ENCODE measurements around the gene CIAO1. TPM values are rescaled to one million over a fixed set of nuclear protein-coding genes. Genes with fewer than 3 reads are reported as not detected.
A peak's percentile ranks its signal among the peaks of the same experiment; 100 is the strongest.

Gene CIAO1
- total RNA-seq, 2 experiments from 2014 or later = 64.4 to 67.4 TPM

GRCh38 chr2:96301865-96302264 is 35.8 kb downstream of the CIAO1 start:
- H3K27ac Mint-ChIP-seq = peak overlapping the region; percentile 53
- H3K36me3 Mint-ChIP-seq (ENCODE audit: low read depth) = peaks cover 88% of the 10 kb centered on the region
- CTCF ChIA-PET = interaction anchor here (0.6 to 1.3 kb wide), 3 partner anchors 20 to 39 kb away, joined by 4 read pairs; no protein-coding TSS in a partner anchor
- no peak overlapping the region for H3K4me3 Mint-ChIP-seq
- no peak for DNase-seq
- H3K9me3 Mint-ChIP-seq = no peaks in the 10 kb centered on the region
- POLR2A ChIA-PET = interaction anchor here (1.2 to 2.8 kb wide), 5 partner anchors 11 to 34 kb away, joined by 3 to 13 read pairs (median 7); partner anchors contain the start of genes ITPRIPL1 and NCAPH
- no peaks in the 10 kb centered on the region for H3K27me3 Mint-ChIP-seq
- H3K4me1 Mint-ChIP-seq = peaks cover 55% of the 10 kb centered on the region

- no peak for DNase-seq
- CTCF ChIA-PET = interaction anchor here (0.8 to 2.6 kb wide), 7 partner anchors 16 to 250 kb away, joined by 3 to 14 read pairs (median 4); partner anchors contain the start of gene ITPRIPL1
- Mint-ChIP-seq H3K36me3 (ENCODE audit: low read depth) (peaks cover 61% of the 10 kb centered on the region), H3K9me3 (no peaks in the 10 kb centered on the region), H3K4me3 (peak overlapping the region; percentile 100), H3K27ac (peak overlapping the region; percentile 98), H3K4me1 (peaks cover 66% of the 10 kb centered on the region), H3K27me3 (no peaks in the 10 kb centered on the region)
- POLR2A ChIA-PET = interaction anchor here (0.6 to 10.8 kb wide), 18 partner anchors 9 to 290 kb away, joined by 3 to 244 read pairs (median 5); partner anchors contain the start of genes ITPRIPL1 and NCAPH
Observed at GRCh38 chr2:96304606-96305005, 38.6 kb downstream of the CIAO1 start.

- peak; percentile 93 for DNase-seq
- ChIA-PET POLR2A (interaction anchor here (0.6 to 10.8 kb wide), 25 partner anchors 8 to 289 kb away, joined by 3 to 244 read pairs (median 5); partner anchors contain the start of genes ITPRIPL1 and NCAPH), CTCF (interaction anchor here (0.8 to 2.6 kb wide), 12 partner anchors 11 to 249 kb away, joined by 3 to 14 read pairs (median 4); partner anchors contain the start of gene ITPRIPL1)
- no peaks in the 10 kb centered on the region for H3K27me3 Mint-ChIP-seq
- H3K4me1 Mint-ChIP-seq = peaks cover 71% of the 10 kb centered on the region
- peak within 1 kb of the TSS; percentile 98 for H3K27ac Mint-ChIP-seq
- H3K36me3 Mint-ChIP-seq (ENCODE audit: low read depth) = peaks cover 56% of the 10 kb centered on the region
- peak within 1 kb of the TSS; percentile 100 for H3K4me3 Mint-ChIP-seq
- no peaks in the 10 kb centered on the region for H3K9me3 Mint-ChIP-seq
Observed at GRCh38 chr2:96305091-96305978, 39.3 kb downstream of the CIAO1 start, which contains the start of gene SNRNP200. Gene SNRNP200 (minus strand): TSS chr2:96305546. CDS start chr2:96305437, 109 bp downstream.

- POLR2A ChIA-PET = interaction anchor here (0.7 to 10.8 kb wide), 15 partner anchors 8 to 232 kb away, joined by 3 to 244 read pairs (median 6); partner anchors contain the start of genes ITPRIPL1 and NCAPH
Observed at GRCh38 chr2:96305979-96306308, 39.9 kb downstream of the CIAO1 start.

GRCh38 chr2:96306370-96306769 is 40.3 kb downstream of the CIAO1 start:
- Mint-ChIP-seq H3K4me1 (peaks cover 65% of the 10 kb centered on the region), H3K36me3 (ENCODE audit: low read depth) (peaks cover 49% of the 10 kb centered on the region), H3K9me3 (no peaks in the 10 kb centered on the region), H3K27ac (peak overlapping the region; percentile 98), H3K4me3 (peak overlapping the region; percentile 100), H3K27me3 (no peaks in the 10 kb centered on the region)
- CTCF ChIA-PET = interaction anchor here (0.8 to 2.6 kb wide), 6 partner anchors 10 to 203 kb away, joined by 3 to 14 read pairs (median 4); no protein-coding TSS in a partner anchor
- DNase-seq = no peak
- POLR2A ChIA-PET = interaction anchor here (0.7 to 10.8 kb wide), 13 partner anchors 7 to 232 kb away, joined by 3 to 244 read pairs (median 9); partner anchors contain the start of genes ITPRIPL1 and NCAPH

More at GRCh38 chr2:96305979-96306308, 39.9 kb downstream of the CIAO1 start:
- peaks cover 53% of the 10 kb centered on the region for H3K36me3 Mint-ChIP-seq (ENCODE audit: low read depth)
- no peaks in the 10 kb centered on the region for H3K27me3 Mint-ChIP-seq
- peaks cover 69% of the 10 kb centered on the region for H3K4me1 Mint-ChIP-seq
- no peaks in the 10 kb centered on the region for H3K9me3 Mint-ChIP-seq
- H3K4me3 Mint-ChIP-seq = peak overlapping the region; percentile 100
- DNase-seq = no peak
- peak overlapping the region; percentile 98 for H3K27ac Mint-ChIP-seq
- CTCF ChIA-PET = interaction anchor here (0.8 to 2.6 kb wide), 7 partner anchors 10 to 203 kb away, joined by 3 to 14 read pairs (median 4); no protein-coding TSS in a partner anchor

DNA sequence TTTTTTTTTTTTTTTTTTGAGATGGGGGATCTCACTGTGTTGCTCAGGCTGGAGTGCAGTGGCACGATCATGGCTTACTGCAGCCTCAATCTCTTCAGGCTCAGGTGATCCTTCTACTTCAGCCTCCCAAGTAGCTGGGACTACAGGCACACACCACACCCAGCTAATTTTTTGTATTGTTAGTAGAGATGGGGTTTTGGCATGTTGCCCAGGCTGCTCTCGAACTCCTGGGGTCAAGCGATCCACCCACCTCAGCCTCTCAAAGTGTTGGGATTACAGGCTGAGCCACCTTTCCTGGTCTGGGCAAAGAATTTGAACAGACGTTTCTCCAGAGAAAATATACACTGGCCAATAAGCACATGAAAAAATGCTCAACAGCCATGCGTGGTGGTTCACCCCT is 42.2 kb downstream of the CIAO1 start:
- DNase-seq = no peak
- Mint-ChIP-seq H3K9me3 (no peaks in the 10 kb centered on the region), H3K4me1 (peaks cover 53% of the 10 kb centered on the region), H3K27ac (no peak overlapping the region), H3K36me3 (ENCODE audit: low read depth) (peaks cover 35% of the 10 kb centered on the region), H3K4me3 (no peak overlapping the region), H3K27me3 (no peaks in the 10 kb centered on the region)
- POLR2A ChIA-PET = interaction anchor here (10.8 kb wide), 1 partner anchor 15 kb away, joined by 244 read pairs; the partner anchor contains the start of gene ITPRIPL1
- CTCF ChIA-PET = interaction anchor here (1.4 kb wide), 1 partner anchor 10 kb away, joined by 7 read pairs; no protein-coding TSS in a partner anchor

- H3K27me3 Mint-ChIP-seq = no peaks in the 10 kb centered on the region
- no peak overlapping the region for H3K4me3 Mint-ChIP-seq
- H3K9me3 Mint-ChIP-seq = no peaks in the 10 kb centered on the region
- peaks cover 62% of the 10 kb centered on the region for H3K4me1 Mint-ChIP-seq
- H3K36me3 Mint-ChIP-seq (ENCODE audit: low read depth) = peaks cover 37% of the 10 kb centered on the region
- DNase-seq = no peak
- peak overlapping the region; percentile 93 for H3K27ac Mint-ChIP-seq
- ChIA-PET POLR2A (interaction anchor here (0.7 to 3.1 kb wide), 7 partner anchors 10 to 322 kb away, joined by 3 to 24 read pairs (median 8); partner anchors contain the start of genes ITPRIPL1, NCAPH and SNRNP200), CTCF (interaction anchor here (0.7 to 1.2 kb wide), 2 partner anchors 30 to 48 kb away, joined by 3 read pairs; no protein-coding TSS in a partner anchor)
Observed at GRCh38 chr2:96315005-96315399, 49.0 kb downstream of the CIAO1 start.

GRCh38 chr2:96315400-96316071 is 49.5 kb downstream of the CIAO1 start:
- Mint-ChIP-seq H3K4me1 (peaks cover 63% of the 10 kb centered on the region), H3K4me3 (peak overlapping the region; percentile 61)
- peak; percentile 61 for DNase-seq

GRCh38 chr2:96316999-96317398 is 51.0 kb downstream of the CIAO1 start:
- H3K27ac Mint-ChIP-seq = peak overlapping the region; percentile 93
- peaks cover 68% of the 10 kb centered on the region for H3K4me1 Mint-ChIP-seq
- no peaks in the 10 kb centered on the region for H3K9me3 Mint-ChIP-seq
- no peak overlapping the region for H3K4me3 Mint-ChIP-seq
- CTCF ChIA-PET = interaction anchor here (1.2 to 1.4 kb wide), 2 partner anchors 50 to 237 kb away, joined by 3 to 5 read pairs; no protein-coding TSS in a partner anchor
- DNase-seq = no peak
- no peaks in the 10 kb centered on the region for H3K27me3 Mint-ChIP-seq
- peaks cover 42% of the 10 kb centered on the region for H3K36me3 Mint-ChIP-seq (ENCODE audit: low read depth)
- POLR2A ChIA-PET = interaction anchor here (1.3 to 3.1 kb wide), 4 partner anchors 8 to 27 kb away, joined by 3 to 24 read pairs (median 12); partner anchors contain the start of genes ITPRIPL1 and NCAPH

More at GRCh38 chr2:96315400-96316071, 49.5 kb downstream of the CIAO1 start:
- Mint-ChIP-seq H3K27ac (peak overlapping the region; percentile 93), H3K36me3 (ENCODE audit: low read depth) (peaks cover 40% of the 10 kb centered on the region), H3K27me3 (no peaks in the 10 kb centered on the region), H3K9me3 (no peaks in the 10 kb centered on the region)
- ChIA-PET POLR2A (interaction anchor here (0.7 to 3.1 kb wide), 9 partner anchors 9 to 321 kb away, joined by 3 to 24 read pairs (median 8); partner anchors contain the start of genes ITPRIPL1, NCAPH, SNRNP200 and STARD7), CTCF (interaction anchor here (0.7 to 1.4 kb wide), 5 partner anchors 10 to 238 kb away, joined by 3 to 5 read pairs (median 3); no protein-coding TSS in a partner anchor)

- H3K4me3 Mint-ChIP-seq = peak overlapping the region; percentile 19
Observed at GRCh38 chr2:96317584-96317997, 51.6 kb downstream of the CIAO1 start.

DNA sequence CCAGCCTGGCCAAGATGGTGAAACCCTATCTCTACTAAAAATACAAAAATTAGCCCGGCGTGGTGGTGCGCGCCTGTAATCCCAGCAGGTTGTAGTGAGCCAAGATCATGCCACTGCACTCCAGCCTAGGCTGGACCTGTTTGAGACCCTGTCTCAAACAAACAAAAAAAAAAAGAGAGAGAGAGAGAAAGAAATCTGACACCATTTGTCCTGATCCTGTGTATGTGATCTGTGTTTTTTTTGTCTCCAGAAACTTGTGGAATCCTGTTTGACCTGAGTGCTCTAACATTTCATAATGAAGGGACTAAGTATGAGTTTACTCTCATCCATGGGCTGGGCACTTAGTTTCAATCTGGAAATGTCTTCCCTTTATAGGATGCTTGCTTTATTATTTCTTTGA is 52.7 kb downstream of the CIAO1 start:
- H3K9me3 Mint-ChIP-seq = no peaks in the 10 kb centered on the region
- peak overlapping the region; percentile 58 for H3K4me3 Mint-ChIP-seq
- H3K4me1 Mint-ChIP-seq = peaks cover 71% of the 10 kb centered on the region
- ChIA-PET POLR2A (interaction anchor here (10.4 to 11.7 kb wide), 2 partner anchors 10 to 20 kb away, joined by 244 to 422 read pairs; partner anchors contain the start of genes NCAPH and SNRNP200), CTCF (interaction anchor here (0.7 to 3.9 kb wide), 4 partner anchors 10 to 442 kb away, joined by 3 to 14 read pairs (median 5); partner anchors contain the start of gene SNRNP200)
- H3K27me3 Mint-ChIP-seq = no peaks in the 10 kb centered on the region
- no peak for DNase-seq
- peak overlapping the region; percentile 69 for H3K27ac Mint-ChIP-seq
- peaks cover 38% of the 10 kb centered on the region for H3K36me3 Mint-ChIP-seq (ENCODE audit: low read depth)

More at GRCh38 chr2:96317584-96317997, 51.6 kb downstream of the CIAO1 start:
- peaks cover 42% of the 10 kb centered on the region for H3K36me3 Mint-ChIP-seq (ENCODE audit: low read depth)
- no peaks in the 10 kb centered on the region for H3K9me3 Mint-ChIP-seq
- ChIA-PET POLR2A (interaction anchor here (1.3 to 11.7 kb wide), 6 partner anchors 8 to 27 kb away, joined by 3 to 422 read pairs (median 20); partner anchors contain the start of genes ITPRIPL1, NCAPH and SNRNP200), CTCF (interaction anchor here (1.1 kb wide), 1 partner anchor 9 kb away, joined by 7 read pairs; no protein-coding TSS in a partner anchor)
- H3K27ac Mint-ChIP-seq = peak overlapping the region; percentile 93
- H3K4me1 Mint-ChIP-seq = peaks cover 67% of the 10 kb centered on the region
- DNase-seq = no peak
- H3K27me3 Mint-ChIP-seq = no peaks in the 10 kb centered on the region

Data from activated CD4-positive, alpha-beta memory T cell treated with anti-CD3 and anti-CD28 coated beads, Interleukin-2, amount 10 ng/mL, durations not matched to agents 7 days and 5 days (primary cell).